ENCODE measurements around the gene CST3.

GRCh38 chr20:23664954-23665353, 27.2 kb upstream of the CST3 start:
- TF ChIP-seq CTCF (IDR thresholded peaks at IDR 0.05; ENCODE audit: poor library complexity, severe bottlenecking) = no peak
- no peak for TF ChIP-seq TAF1 (IDR thresholded peaks at IDR 0.05; ENCODE audit: low read depth)
- TF ChIP-seq RAD21 (conservative IDR thresholded peaks at IDR 0.05) = no peak
- TF ChIP-seq MXI1 (conservative IDR thresholded peaks at IDR 0.05; ENCODE audit: poor library complexity, severe bottlenecking) = no peak
- TF ChIP-seq SMC3 (conservative IDR thresholded peaks at IDR 0.05; ENCODE audit: poor library complexity) = no peak
